B cell (primary cell): Measurements from ENCODE around the gene ARMC5.

ENCODE experiments used
- EZH2 ChIP-seq: IDR thresholded peaks from 2 replicates; pipeline ENCODE4 v1.6.1; 2012; ENCODE audit warnings: borderline replicate concordance, low read depth, mild to moderate bottlenecking, moderate library complexity, low read length; ENCODE audit not compliant: insufficient read depth, poor library complexity, severe bottlenecking
- TF ChIP-seq, protein P1 (sequence below): fragments of 200-600 bp; IDR thresholded peaks from one replicate; pipeline ENCODE4 v1.8.0; 2022; ENCODE audit warnings: antibody characterized with exemption, mild to moderate bottlenecking

DNA sequence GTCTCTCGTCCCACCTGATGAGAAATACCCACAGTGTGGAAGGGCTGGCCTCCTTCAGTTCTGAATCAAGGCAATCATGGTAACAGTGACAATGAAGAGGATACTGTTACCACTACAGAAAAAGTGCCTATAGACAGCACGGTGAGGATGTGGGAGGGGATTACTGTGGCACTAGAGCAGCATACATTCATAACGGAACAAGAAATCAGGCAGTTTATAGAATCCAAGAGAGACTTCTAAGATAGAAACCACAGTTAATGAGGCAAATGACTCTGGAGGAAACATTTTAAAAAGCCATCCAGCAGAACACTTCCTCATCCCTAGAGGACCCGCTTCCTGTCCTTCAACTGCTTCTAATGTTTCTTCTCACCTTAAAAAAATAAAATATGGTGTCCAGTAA lies 46.2 kb downstream of the ARMC5 start:
- TF ChIP-seq EZH2, result no peak
- TF ChIP-seq, protein P1, sequence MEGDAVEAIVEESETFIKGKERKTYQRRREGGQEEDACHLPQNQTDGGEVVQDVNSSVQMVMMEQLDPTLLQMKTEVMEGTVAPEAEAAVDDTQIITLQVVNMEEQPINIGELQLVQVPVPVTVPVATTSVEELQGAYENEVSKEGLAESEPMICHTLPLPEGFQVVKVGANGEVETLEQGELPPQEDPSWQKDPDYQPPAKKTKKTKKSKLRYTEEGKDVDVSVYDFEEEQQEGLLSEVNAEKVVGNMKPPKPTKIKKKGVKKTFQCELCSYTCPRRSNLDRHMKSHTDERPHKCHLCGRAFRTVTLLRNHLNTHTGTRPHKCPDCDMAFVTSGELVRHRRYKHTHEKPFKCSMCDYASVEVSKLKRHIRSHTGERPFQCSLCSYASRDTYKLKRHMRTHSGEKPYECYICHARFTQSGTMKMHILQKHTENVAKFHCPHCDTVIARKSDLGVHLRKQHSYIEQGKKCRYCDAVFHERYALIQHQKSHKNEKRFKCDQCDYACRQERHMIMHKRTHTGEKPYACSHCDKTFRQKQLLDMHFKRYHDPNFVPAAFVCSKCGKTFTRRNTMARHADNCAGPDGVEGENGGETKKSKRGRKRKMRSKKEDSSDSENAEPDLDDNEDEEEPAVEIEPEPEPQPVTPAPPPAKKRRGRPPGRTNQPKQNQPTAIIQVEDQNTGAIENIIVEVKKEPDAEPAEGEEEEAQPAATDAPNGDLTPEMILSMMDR, result no peak
